GM12878 (cell line): ENCODE measurements around the gene GALNT17. TPM values are rescaled to one million over a fixed set of nuclear protein-coding genes. Genes with fewer than 3 reads are reported as not detected.

ENCODE experiments used
- ATAC-seq: fragments of 200-7000 bp; cut with Tn5 transposase; 3 replicates; pipeline ENCODE4 v1.9.1; 2020; ENCODE audit warnings: mild to moderate bottlenecking, moderate library complexity
- BruUV-seq: library from RNA; stranded (reverse); fragments of 400-500 nt; replicated peaks from 2 replicates; lab custom pipeline; 2021; lab: Mats Ljungman, UMichigan
- CTCF ChIA-PET: fragments of 300-600 bp; sonication (Branson Sonifier 250); formaldehyde crosslinking; extraction: SDS; loops from one replicate; lab custom pipeline; 2021; ENCODE audit warnings: inconsistent platforms; lab: Yijun Ruan, JAX
- POLR2A ChIA-PET: fragments of 350-600 bp; formaldehyde crosslinking; extraction: SDS; loops from one replicate; lab custom pipeline; 2021; ENCODE audit warnings: inconsistent platforms; lab: Charles Lee
- RAD21 ChIA-PET: fragments of 300-600 bp; sonication (Branson Sonifier 250); formaldehyde crosslinking; loops from one replicate; lab custom pipeline; 2023; ENCODE audit warnings: antibody characterized with exemption; ENCODE audit not compliant: unreplicated experiment; lab: Charles Lee
- SMC1A ChIA-PET: fragments of 300-600 bp; sonication (Branson Sonifier 250); formaldehyde crosslinking; loops from one replicate; lab custom pipeline; 2023; ENCODE audit not compliant: unreplicated experiment, uncharacterized antibody; lab: Charles Lee
- DNase-seq: peaks from one replicate; pipeline ENCODE4 v3.0.0-alpha.2; 2011; ENCODE audit warnings: low read depth, low spot score
- FAIRE-seq: peaks from 3 replicates; lab custom pipeline; 2011; peaks lifted over from hg19 to GRCh38; lab: Jason Lieb, UNC
- H2AFZ ChIP-seq: 2 replicates; pipeline ENCODE4 v1.6.0; 2011; ENCODE audit warnings: low read depth, low read length, control low read depth; ENCODE audit not compliant: control insufficient read depth
- H3K27ac ChIP-seq: 2 replicates; pipeline ENCODE4 v1.5.1; 2011; ENCODE audit warnings: control low read depth; ENCODE audit not compliant: control insufficient read depth, insufficient read depth
- H3K27me3 ChIP-seq, 2 experiments: replicated peaks in 1 of 2; 2 replicates each; pipeline versions ENCODE4 v1.6.0 to v1.6.1; 2011; ENCODE audit warnings: low read length in 1 of 2; ENCODE audit not compliant: control insufficient read depth in 2 of 2, insufficient read depth in 2 of 2
- H3K36me3 ChIP-seq, 2 experiments: 2 replicates each; pipeline ENCODE4 v1.5.1; 2011; ENCODE audit warnings: low read length in 1 of 2; ENCODE audit not compliant: control insufficient read depth in 2 of 2, insufficient read depth in 2 of 2
- H3K4me1 ChIP-seq: 2 replicates; pipeline ENCODE4 v1.6.1; 2011; ENCODE audit warnings: mild to moderate bottlenecking, low read length, moderate library complexity, mixed read lengths; ENCODE audit not compliant: control insufficient read depth, insufficient read depth
- H3K4me2 ChIP-seq: 2 replicates; pipeline ENCODE4 v1.6.0; 2011; ENCODE audit warnings: control low read depth; ENCODE audit not compliant: control insufficient read depth, insufficient read depth
- H3K4me3 ChIP-seq: fragments of 200-600 bp; sonication (generic); 2 replicates; pipeline ENCODE4 v1.5.1; 2016
- H3K79me2 ChIP-seq: 2 replicates; pipeline ENCODE4 v1.6.0; 2011; ENCODE audit warnings: low read length; ENCODE audit not compliant: control insufficient read depth, insufficient read depth
- H3K9ac ChIP-seq: 2 replicates; pipeline ENCODE4 v1.8.0; 2011; ENCODE audit warnings: low read length, control low read depth, mixed read lengths; ENCODE audit not compliant: control insufficient read depth, insufficient read depth
- H3K9me3 ChIP-seq: replicated peaks from 3 replicates; pipeline ENCODE4 v1.5.1; 2011; ENCODE audit warnings: mild to moderate bottlenecking, low read length; ENCODE audit not compliant: control insufficient read depth, insufficient read depth
- H4K20me1 ChIP-seq: 2 replicates; pipeline ENCODE4 v1.6.0; 2011; ENCODE audit not compliant: control insufficient read depth, insufficient read depth
- CBX3 ChIP-seq: fragments of 200-600 bp; sonication (generic); IDR thresholded peaks from 2 replicates; pipeline ENCODE4 v1.6.1; 2016; ENCODE audit warnings: low read depth, borderline replicate concordance
- CHD2 ChIP-seq: IDR thresholded peaks from 2 replicates; pipeline ENCODE4 v1.6.1; 2011; ENCODE audit warnings: low read depth, low read length, improper control_type of control experiment, borderline replicate concordance
- IKZF1 ChIP-seq: fragments of 450-650 bp; conservative IDR thresholded peaks from 2 replicates; pipeline ENCODE4 v1.6.1; 2017; ENCODE audit warnings: antibody characterized with exemption, mild to moderate bottlenecking
- MEF2B ChIP-seq: fragments of 450-650 bp; IDR thresholded peaks from 2 replicates; pipeline ENCODE4 v1.6.1; 2018; ENCODE audit warnings: mild to moderate bottlenecking, moderate library complexity; ENCODE audit not compliant: partially characterized antibody, poor library complexity, severe bottlenecking
- MTA3 ChIP-seq: IDR thresholded peaks from 2 replicates; pipeline ENCODE4 v1.6.1; 2012; ENCODE audit warnings: low read length, inconsistent platforms, borderline replicate concordance
- NR2F1 ChIP-seq: fragments of 450-650 bp; conservative IDR thresholded peaks from 2 replicates; pipeline ENCODE4 v1.6.1; 2017; ENCODE audit warnings: mild to moderate bottlenecking
- PML ChIP-seq: IDR thresholded peaks from 2 replicates; pipeline ENCODE4 v1.6.1; 2012; ENCODE audit warnings: low read length, inconsistent platforms
- POLR2AphosphoS2 ChIP-seq: IDR thresholded peaks from 2 replicates; pipeline ENCODE4 v1.6.1; 2011; ENCODE audit warnings: low read depth, mild to moderate bottlenecking, low read length, improper control_type of control experiment, moderate library complexity
- TBL1XR1 ChIP-seq: IDR thresholded peaks from 2 replicates; pipeline ENCODE4 v1.6.1; 2012; ENCODE audit warnings: low read depth, low read length, improper control_type of control experiment
- ZBED1 ChIP-seq: IDR thresholded peaks from 2 replicates; pipeline ENCODE4 v1.6.1; 2016; ENCODE audit warnings: borderline replicate concordance
- ZNF217 ChIP-seq: fragments of 450-650 bp; IDR thresholded peaks from 2 replicates; pipeline ENCODE4 v1.6.1; 2017; ENCODE audit warnings: antibody characterized with exemption, mild to moderate bottlenecking
- WGBS: methylation state at CpG from one replicate; pipeline ENCODE4 v1.1.6; 2016; ENCODE audit warnings: low lambda C conversion rate; ENCODE audit not compliant: insufficient replicate concordance, insufficient coverage; ENCODE audit errors: missing lambda C conversion rate; 5-methylcytosine and 5-hydroxymethylcytosine counted together
- in situ Hi-C: fragments of 300-500 bp; cut with MboI; formaldehyde crosslinking; loops from 9 replicates; pipeline ENCODE4 v1.14.3; 2018; ENCODE audit warnings: mixed read lengths
- intact Hi-C: fragments of 100-400 bp; cut with micrococcal nuclease; formaldehyde crosslinking; loops from one replicate; pipeline ENCODE4 v1.14.2; 2022; ENCODE audit not compliant: unreplicated experiment
- polyA plus RNA-seq, 11 experiments: library from polyadenylated mRNA; depleted of rRNA in 4 of 11; unstranded in 6 of 11; stranded (reverse) in 5 of 11; fragments of >200 nt; fragmentation: Nextera tagmentation in 4 of 11; fragmentation: Illumina TruSeq in 1 of 11; extraction: Ambion mirVana in 4 of 11; extraction: Trizol in 1 of 11; gene quantifications; 1 replicate in 1 of 11; 2 replicates in 10 of 11; pipeline versions ENCODE4 v1.2.1 to v1.2.3, GENCODE V29; 2011 to 2016; ENCODE audit warnings: inconsistent platforms in 2 of 11, missing spikeins in 2 of 11, low read depth in 1 of 11
- total RNA-seq, 4 experiments: library from RNA; depleted of rRNA in 3 of 4; stranded (reverse); fragments of >200 nt in 3 of 4; fragmentation: Illumina TruSeq in 1 of 4; extraction: Trizol in 1 of 4; gene quantifications; 2 replicates each; pipeline versions ENCODE4 v1.2.1 to v1.2.3, GENCODE V29; 2013 to 2021
- TF ChIP-seq, protein P1 (sequence below): fragments of 450-650 bp; IDR thresholded peaks from 2 replicates; pipeline ENCODE4 v1.6.1; 2017; ENCODE audit warnings: mild to moderate bottlenecking, moderate library complexity

GALNT17 gene
- total and polyA plus RNA-seq, 10 of the 15 experiments (the other 5 are each of a cell fraction or from before 2014, with no cell fraction given) = 0.12 to 0.15 TPM; not detected in 8

DNA sequence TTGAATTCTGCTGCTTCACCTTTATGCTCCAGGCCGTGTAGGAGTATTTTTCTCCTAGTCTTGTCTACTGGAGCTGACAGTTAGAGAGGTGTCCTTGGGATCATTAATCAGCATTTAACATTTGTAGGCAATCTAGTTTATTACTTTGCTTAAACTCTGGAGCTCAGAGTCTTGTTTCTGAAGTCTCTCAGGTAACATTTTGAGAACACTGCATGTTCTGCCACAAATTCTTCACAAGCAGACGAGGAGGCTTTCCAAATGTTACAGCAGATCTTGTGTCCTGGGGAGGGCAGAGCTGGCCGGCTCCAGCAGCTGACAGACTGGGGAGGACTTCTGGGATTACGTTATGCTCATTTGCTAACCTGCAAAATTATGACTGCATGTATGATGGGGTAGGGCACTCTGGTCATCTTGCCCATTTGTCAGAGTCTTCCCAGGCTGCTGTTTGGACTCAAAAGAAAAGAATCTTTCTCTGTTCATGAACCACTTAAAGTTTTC lies 50.5 kb downstream of the GALNT17 start:
- RAD21 ChIA-PET = no interaction called here
- BruUV-seq = no TSS peak

GRCh38 chr7:71184136-71184535 lies 52.2 kb downstream of the GALNT17 start:
- POLR2A ChIA-PET = no interaction called here
- intact Hi-C loops = no loop called here
- Histone ChIP-seq H3K9me3 (no peaks in the 10 kb centered on the region), H3K79me2 (no peaks in the 10 kb centered on the region), H3K4me1 (no peaks in the 10 kb centered on the region), H4K20me1 (no peaks in the 10 kb centered on the region), H3K4me3 (no peak overlapping the region), H3K27ac (no peak overlapping the region), H3K36me3 (no peaks in the 10 kb centered on the region), H3K4me2 (no peak overlapping the region), H3K27me3 (no peaks in the 10 kb centered on the region), H3K9ac (no peak overlapping the region), H2AFZ (no peak overlapping the region)
- TF ChIP-seq, protein P1, sequence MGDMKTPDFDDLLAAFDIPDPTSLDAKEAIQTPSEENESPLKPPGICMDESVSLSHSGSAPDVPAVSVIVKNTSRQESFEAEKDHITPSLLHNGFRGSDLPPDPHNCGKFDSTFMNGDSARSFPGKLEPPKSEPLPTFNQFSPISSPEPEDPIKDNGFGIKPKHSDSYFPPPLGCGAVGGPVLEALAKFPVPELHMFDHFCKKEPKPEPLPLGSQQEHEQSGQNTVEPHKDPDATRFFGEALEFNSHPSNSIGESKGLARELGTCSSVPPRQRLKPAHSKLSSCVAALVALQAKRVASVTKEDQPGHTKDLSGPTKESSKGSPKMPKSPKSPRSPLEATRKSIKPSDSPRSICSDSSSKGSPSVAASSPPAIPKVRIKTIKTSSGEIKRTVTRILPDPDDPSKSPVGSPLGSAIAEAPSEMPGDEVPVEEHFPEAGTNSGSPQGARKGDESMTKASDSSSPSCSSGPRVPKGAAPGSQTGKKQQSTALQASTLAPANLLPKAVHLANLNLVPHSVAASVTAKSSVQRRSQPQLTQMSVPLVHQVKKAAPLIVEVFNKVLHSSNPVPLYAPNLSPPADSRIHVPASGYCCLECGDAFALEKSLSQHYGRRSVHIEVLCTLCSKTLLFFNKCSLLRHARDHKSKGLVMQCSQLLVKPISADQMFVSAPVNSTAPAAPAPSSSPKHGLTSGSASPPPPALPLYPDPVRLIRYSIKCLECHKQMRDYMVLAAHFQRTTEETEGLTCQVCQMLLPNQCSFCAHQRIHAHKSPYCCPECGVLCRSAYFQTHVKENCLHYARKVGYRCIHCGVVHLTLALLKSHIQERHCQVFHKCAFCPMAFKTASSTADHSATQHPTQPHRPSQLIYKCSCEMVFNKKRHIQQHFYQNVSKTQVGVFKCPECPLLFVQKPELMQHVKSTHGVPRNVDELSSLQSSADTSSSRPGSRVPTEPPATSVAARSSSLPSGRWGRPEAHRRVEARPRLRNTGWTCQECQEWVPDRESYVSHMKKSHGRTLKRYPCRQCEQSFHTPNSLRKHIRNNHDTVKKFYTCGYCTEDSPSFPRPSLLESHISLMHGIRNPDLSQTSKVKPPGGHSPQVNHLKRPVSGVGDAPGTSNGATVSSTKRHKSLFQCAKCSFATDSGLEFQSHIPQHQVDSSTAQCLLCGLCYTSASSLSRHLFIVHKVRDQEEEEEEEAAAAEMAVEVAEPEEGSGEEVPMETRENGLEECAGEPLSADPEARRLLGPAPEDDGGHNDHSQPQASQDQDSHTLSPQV = no peak
- no peak for TF ChIP-seq NR2F1
- no peak for TF ChIP-seq IKZF1
- no peak for TF ChIP-seq CBX3
- TF ChIP-seq ZNF217 = no peak
- SMC1A ChIA-PET = interaction anchor here (0.8 kb wide), 1 partner anchor 39 kb away, joined by 3 read pairs; no protein-coding TSS in a partner anchor
- CTCF ChIA-PET = no interaction called here
- BruUV-seq = no TSS peak
- in situ Hi-C loops = no loop called here
- RAD21 ChIA-PET = no interaction called here
- DNase-seq (no peak), FAIRE-seq (no peak), ATAC-seq (no peak)
- WGBS = 28% methylated on average over 5 of the region's 5 CpGs

More for the DNA sequence above, 50.5 kb downstream of the GALNT17 start:
- no peak for ATAC-seq
- H3K27me3 ChIP-seq = no peaks in the 10 kb centered on the region
- no peak overlapping the region for H3K4me2 ChIP-seq
- no peak for TF ChIP-seq TBL1XR1
- no peak for TF ChIP-seq CHD2
- no peak for TF ChIP-seq MTA3
- no peak for TF ChIP-seq POLR2AphosphoS2
- TF ChIP-seq PML = no peak
- TF ChIP-seq MEF2B = no peak
- TF ChIP-seq ZBED1 = no peak
- TF ChIP-seq IKZF1 = no peak
- TF ChIP-seq, all 136 proteins: peak for 0
- ChIA-PET CTCF (interaction anchor here (0.6 kb wide), 1 partner anchor 11 kb away, joined by 3 read pairs; no protein-coding TSS in a partner anchor), SMC1A (no interaction called here), POLR2A (no interaction called here)
- no peak for DNase-seq
- 7% methylated on average over 4 of the region's 4 CpGs for WGBS
- Histone ChIP-seq H4K20me1 (no peaks in the 10 kb centered on the region), H3K9me3 (no peaks in the 10 kb centered on the region), H3K4me1 (no peaks in the 10 kb centered on the region), H3K36me3 (no peaks in the 10 kb centered on the region), H3K79me2 (no peaks in the 10 kb centered on the region), H3K27ac (no peak overlapping the region), H3K9ac (no peak overlapping the region), H3K4me3 (no peak overlapping the region), H2AFZ (no peak overlapping the region)
- FAIRE-seq = no peak
- in situ Hi-C loops (no loop called here), intact Hi-C loops (no loop called here)
